Middle frontal gyrus (tissue), 1 donor: ENCODE measurements around the gene TSPAN31.

Experiments
- DNase-seq: peaks from one replicate; pipeline ENCODE4 v3.0.0-alpha.2; 2015; ENCODE audit warnings: low spot score; ENCODE audit errors: extremely low spot score

TSPAN31 gene

GRCh38 chr12:57751788-57752667 lies 7.2 kb downstream of the TSPAN31 start, which contains the start of gene CDK4:
TSS of gene CDK4 (minus strand) at chr12:57752310. CDS start at chr12:57751717, 593 bp downstream.
- DNase-seq: peak; percentile 100

GRCh38 chr12:57752668-57753000 lies 7.8 kb downstream of the TSPAN31 start:
- no peak for DNase-seq

- DNase-seq: no peak
Observed at GRCh38 chr12:57753756-57754337, 9.0 kb downstream of the TSPAN31 start.

- no peak for DNase-seq
Observed at GRCh38 chr12:57754411-57755193, 9.8 kb downstream of the TSPAN31 start, which contains the start of gene MARCHF9. TSS of gene MARCHF9 (plus strand) at chr12:57755103. CDS start at chr12:57755529, 426 bp downstream.

- DNase-seq: no peak
Observed at GRCh38 chr12:57755194-57755453, 10.3 kb downstream of the TSPAN31 start.

GRCh38 chr12:57755454-57756372 lies 10.9 kb downstream of the TSPAN31 start:
- DNase-seq: no peak

- no peak for DNase-seq
Observed at GRCh38 chr12:57756406-57757341, 11.8 kb downstream of the TSPAN31 start.

GRCh38 chr12:57757771-57758170 lies 12.9 kb downstream of the TSPAN31 start:
- no peak for DNase-seq

GRCh38 chr12:57758552-57759359 lies 13.9 kb downstream of the TSPAN31 start:
- DNase-seq: no peak

- DNase-seq: no peak
Observed at GRCh38 chr12:57759360-57759980, 14.6 kb downstream of the TSPAN31 start.

- no peak for DNase-seq
Observed at GRCh38 chr12:57760347-57760982, 15.6 kb downstream of the TSPAN31 start.

GRCh38 chr12:57761391-57761998 lies 16.7 kb downstream of the TSPAN31 start:
- DNase-seq: no peak

- no peak for DNase-seq
Observed at GRCh38 chr12:57762463-57762862, 17.6 kb downstream of the TSPAN31 start.

GRCh38 chr12:57763881-57764661 lies 19.2 kb downstream of the TSPAN31 start:
- DNase-seq: no peak

GRCh38 chr12:57764662-57765002 lies 19.8 kb downstream of the TSPAN31 start:
- DNase-seq: no peak

GRCh38 chr12:57765003-57765697 lies 20.3 kb downstream of the TSPAN31 start:
- no peak for DNase-seq
